C4-2B (cell line): ENCODE data around the gene TMEM98.

Experiments
- ZFX ChIP-seq: fragments of 450-650 bp; IDR thresholded peaks from 2 replicates; pipeline ENCODE4 v1.6.1; 2017
- TF ChIP-seq, protein P1 (sequence below): fragments of 450-650 bp; conservative IDR thresholded peaks from 2 replicates; pipeline ENCODE4 v1.5.1; 2017; ENCODE audit warnings: mild to moderate bottlenecking

DNA sequence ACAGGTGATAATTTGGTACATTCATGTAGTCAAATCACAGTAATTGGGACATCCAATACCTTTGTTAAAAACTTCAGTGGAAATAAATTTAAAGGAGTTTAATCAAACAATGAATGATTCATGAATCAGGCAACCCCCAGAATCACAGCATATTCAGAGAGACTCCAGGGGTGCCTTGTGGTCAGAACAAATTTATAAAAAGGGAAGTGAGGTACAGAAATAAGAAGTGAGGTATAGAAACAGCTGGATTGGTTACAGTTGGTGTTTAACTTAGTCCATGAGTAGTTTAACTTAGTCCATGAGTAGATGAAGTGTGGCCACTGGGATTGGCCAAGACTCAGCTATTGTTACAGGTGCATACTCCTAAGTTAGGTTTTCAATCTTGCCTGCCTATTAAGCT lies 25.1 kb downstream of the TMEM98 start:
- TF ChIP-seq, protein P1, sequence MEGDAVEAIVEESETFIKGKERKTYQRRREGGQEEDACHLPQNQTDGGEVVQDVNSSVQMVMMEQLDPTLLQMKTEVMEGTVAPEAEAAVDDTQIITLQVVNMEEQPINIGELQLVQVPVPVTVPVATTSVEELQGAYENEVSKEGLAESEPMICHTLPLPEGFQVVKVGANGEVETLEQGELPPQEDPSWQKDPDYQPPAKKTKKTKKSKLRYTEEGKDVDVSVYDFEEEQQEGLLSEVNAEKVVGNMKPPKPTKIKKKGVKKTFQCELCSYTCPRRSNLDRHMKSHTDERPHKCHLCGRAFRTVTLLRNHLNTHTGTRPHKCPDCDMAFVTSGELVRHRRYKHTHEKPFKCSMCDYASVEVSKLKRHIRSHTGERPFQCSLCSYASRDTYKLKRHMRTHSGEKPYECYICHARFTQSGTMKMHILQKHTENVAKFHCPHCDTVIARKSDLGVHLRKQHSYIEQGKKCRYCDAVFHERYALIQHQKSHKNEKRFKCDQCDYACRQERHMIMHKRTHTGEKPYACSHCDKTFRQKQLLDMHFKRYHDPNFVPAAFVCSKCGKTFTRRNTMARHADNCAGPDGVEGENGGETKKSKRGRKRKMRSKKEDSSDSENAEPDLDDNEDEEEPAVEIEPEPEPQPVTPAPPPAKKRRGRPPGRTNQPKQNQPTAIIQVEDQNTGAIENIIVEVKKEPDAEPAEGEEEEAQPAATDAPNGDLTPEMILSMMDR, result no peak
- no peak for TF ChIP-seq ZFX
